ENCODE measurements around the gene LLGL1.

LLGL1 gene

DNA sequence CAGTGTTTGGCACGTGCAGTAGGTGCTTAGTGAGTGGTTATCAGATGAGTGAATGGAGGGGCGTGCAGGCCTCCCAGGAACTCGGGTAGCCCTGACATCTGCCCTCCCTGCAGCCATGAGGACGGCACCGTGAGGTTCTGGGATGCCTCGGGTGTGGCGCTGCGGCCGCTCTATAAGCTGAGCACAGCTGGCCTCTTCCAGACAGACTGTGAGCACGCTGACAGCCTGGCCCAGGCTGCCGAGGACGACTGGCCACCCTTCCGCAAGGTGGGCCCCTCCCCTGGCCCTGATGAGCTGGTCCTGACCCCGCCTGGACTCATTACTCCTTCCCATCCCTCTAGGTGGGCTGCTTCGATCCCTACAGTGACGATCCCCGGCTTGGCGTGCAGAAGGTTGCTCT, 11.1 kb downstream of the LLGL1 start:
- H3K27ac ChIP-seq (replicated peaks), result no peak overlapping the region
- TF ChIP-seq POLR2AphosphoS5 (IDR thresholded peaks at IDR 0.05; ENCODE audit: low read depth) (no peak), CTCF (IDR thresholded peaks at IDR 0.05; ENCODE audit: insufficient read depth, low read length) (no peak), SPI1 (IDR thresholded peaks at IDR 0.05; ENCODE audit: borderline replicate concordance, low read depth) (no peak), GABPA (IDR thresholded peaks at IDR 0.05; ENCODE audit: low read depth) (no peak)
- TF ChIP-seq, protein P1, sequence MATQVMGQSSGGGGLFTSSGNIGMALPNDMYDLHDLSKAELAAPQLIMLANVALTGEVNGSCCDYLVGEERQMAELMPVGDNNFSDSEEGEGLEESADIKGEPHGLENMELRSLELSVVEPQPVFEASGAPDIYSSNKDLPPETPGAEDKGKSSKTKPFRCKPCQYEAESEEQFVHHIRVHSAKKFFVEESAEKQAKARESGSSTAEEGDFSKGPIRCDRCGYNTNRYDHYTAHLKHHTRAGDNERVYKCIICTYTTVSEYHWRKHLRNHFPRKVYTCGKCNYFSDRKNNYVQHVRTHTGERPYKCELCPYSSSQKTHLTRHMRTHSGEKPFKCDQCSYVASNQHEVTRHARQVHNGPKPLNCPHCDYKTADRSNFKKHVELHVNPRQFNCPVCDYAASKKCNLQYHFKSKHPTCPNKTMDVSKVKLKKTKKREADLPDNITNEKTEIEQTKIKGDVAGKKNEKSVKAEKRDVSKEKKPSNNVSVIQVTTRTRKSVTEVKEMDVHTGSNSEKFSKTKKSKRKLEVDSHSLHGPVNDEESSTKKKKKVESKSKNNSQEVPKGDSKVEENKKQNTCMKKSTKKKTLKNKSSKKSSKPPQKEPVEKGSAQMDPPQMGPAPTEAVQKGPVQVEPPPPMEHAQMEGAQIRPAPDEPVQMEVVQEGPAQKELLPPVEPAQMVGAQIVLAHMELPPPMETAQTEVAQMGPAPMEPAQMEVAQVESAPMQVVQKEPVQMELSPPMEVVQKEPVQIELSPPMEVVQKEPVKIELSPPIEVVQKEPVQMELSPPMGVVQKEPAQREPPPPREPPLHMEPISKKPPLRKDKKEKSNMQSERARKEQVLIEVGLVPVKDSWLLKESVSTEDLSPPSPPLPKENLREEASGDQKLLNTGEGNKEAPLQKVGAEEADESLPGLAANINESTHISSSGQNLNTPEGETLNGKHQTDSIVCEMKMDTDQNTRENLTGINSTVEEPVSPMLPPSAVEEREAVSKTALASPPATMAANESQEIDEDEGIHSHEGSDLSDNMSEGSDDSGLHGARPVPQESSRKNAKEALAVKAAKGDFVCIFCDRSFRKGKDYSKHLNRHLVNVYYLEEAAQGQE (IDR thresholded peaks at IDR 0.05; ENCODE audit: insufficient replicate concordance, low read depth), result no peak
- H3K4me3 ChIP-seq (replicated peaks; ENCODE audit: insufficient read depth, low read length), result no peak overlapping the region
- no peak for DNase-seq (ENCODE audit: low read depth in 1 of 2, low spot score in 1 of 2)
- no peaks in the 10 kb centered on the region for H3K27me3 ChIP-seq (ENCODE audit: insufficient read depth, poor library complexity, severe bottlenecking)

GRCh38 chr17:18237461-18237860, 12.0 kb downstream of the LLGL1 start:
- Histone ChIP-seq H3K27me3 (ENCODE audit: insufficient read depth, poor library complexity, severe bottlenecking) (no peaks in the 10 kb centered on the region), H3K27ac (replicated peaks) (no peak overlapping the region), H3K4me3 (replicated peaks; ENCODE audit: insufficient read depth, low read length) (no peak overlapping the region)
- TF ChIP-seq GABPA (IDR thresholded peaks at IDR 0.05; ENCODE audit: low read depth), result no peak
- no peak for TF ChIP-seq CTCF (IDR thresholded peaks at IDR 0.05; ENCODE audit: insufficient read depth, low read length)
- no peak for TF ChIP-seq POLR2AphosphoS5 (IDR thresholded peaks at IDR 0.05; ENCODE audit: low read depth)
- no peak for TF ChIP-seq SPI1 (IDR thresholded peaks at IDR 0.05; ENCODE audit: borderline replicate concordance, low read depth)
- TF ChIP-seq, protein P1 (IDR thresholded peaks at IDR 0.05; ENCODE audit: insufficient replicate concordance, low read depth), result no peak
- DNase-seq (ENCODE audit: low read depth in 1 of 2, low spot score in 1 of 2), result no peak

DNA sequence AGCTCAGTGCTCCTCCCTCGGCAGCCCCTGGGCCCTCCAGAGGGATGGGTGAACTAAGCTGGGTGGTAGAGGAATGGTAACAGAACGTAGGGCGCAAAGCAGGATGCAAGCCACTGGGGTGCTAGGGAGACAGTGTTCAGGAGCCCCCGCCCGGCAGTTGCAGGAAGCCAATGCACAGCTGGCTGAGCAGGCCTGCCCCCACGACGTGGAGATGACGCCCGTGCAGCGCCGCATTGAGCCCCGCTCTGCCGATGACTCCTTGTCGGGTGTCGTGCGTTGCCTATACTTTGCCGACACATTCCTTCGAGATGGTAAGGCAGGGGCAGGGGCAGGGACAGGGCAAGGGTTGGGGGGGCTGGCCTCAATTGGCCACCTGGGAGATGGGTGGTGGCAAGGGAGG, 12.9 kb downstream of the LLGL1 start:
- no peak for DNase-seq (ENCODE audit: low read depth in 1 of 2, low spot score in 1 of 2)
- TF ChIP-seq POLR2AphosphoS5 (IDR thresholded peaks at IDR 0.05; ENCODE audit: low read depth), result no peak
- no peak for TF ChIP-seq GABPA (IDR thresholded peaks at IDR 0.05; ENCODE audit: low read depth)
- TF ChIP-seq CTCF (IDR thresholded peaks at IDR 0.05; ENCODE audit: insufficient read depth, low read length), result no peak
- Histone ChIP-seq H3K27ac (replicated peaks) (no peak overlapping the region), H3K4me3 (replicated peaks; ENCODE audit: insufficient read depth, low read length) (no peak overlapping the region), H3K27me3 (ENCODE audit: insufficient read depth, poor library complexity, severe bottlenecking) (no peaks in the 10 kb centered on the region)

DNA sequence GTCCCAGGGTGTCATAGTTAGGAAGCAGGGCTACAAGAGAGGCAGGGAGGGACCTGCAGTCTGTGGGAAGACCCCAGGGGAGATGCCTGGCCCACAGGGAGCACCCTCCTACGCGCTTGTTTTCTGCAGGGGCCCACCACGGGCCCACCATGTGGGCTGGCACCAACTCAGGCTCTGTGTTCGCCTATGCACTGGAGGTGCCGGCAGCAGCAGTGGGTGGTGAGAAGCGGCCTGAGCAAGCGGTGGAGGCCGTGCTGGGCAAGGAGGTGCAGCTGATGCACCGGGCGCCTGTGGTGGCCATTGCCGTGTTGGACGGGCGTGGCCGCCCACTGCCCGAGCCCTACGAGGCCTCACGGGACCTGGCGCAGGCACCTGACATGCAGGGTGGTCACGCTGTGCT, 15.0 kb downstream of the LLGL1 start:
- Histone ChIP-seq H3K27ac (replicated peaks) (no peak overlapping the region), H3K27me3 (ENCODE audit: insufficient read depth, poor library complexity, severe bottlenecking) (no peaks in the 10 kb centered on the region), H3K4me3 (replicated peaks; ENCODE audit: insufficient read depth, low read length) (no peak overlapping the region)
- TF ChIP-seq POLR2AphosphoS5 (IDR thresholded peaks at IDR 0.05; ENCODE audit: low read depth), result no peak
- TF ChIP-seq GABPA (IDR thresholded peaks at IDR 0.05; ENCODE audit: low read depth), result no peak
- no peak for TF ChIP-seq CTCF (IDR thresholded peaks at IDR 0.05; ENCODE audit: insufficient read depth, low read length)
- TF ChIP-seq SPI1 (IDR thresholded peaks at IDR 0.05; ENCODE audit: borderline replicate concordance, low read depth), result no peak
- TF ChIP-seq, protein P1 (IDR thresholded peaks at IDR 0.05; ENCODE audit: insufficient replicate concordance, low read depth), result no peak
- DNase-seq (ENCODE audit: low read depth in 1 of 2, low spot score in 1 of 2), result no peak

All from HL-60 (cell line).